AG04450 (cell line): ENCODE results near the gene TEDDM1. TPM values are rescaled to one million over a fixed set of nuclear protein-coding genes. Genes with fewer than 3 reads are reported as not detected.

Source experiments
- CTCF ChIA-PET: fragments of 300-600, 350-600 bp; formaldehyde crosslinking; extraction: SDS; loops from one replicate; lab custom pipeline; 2022; ENCODE audit warnings: antibody characterized with exemption, inconsistent platforms; lab: Charles Lee
- POLR2A ChIA-PET: fragments of 350-600 bp; formaldehyde crosslinking; extraction: SDS; loops from one replicate; lab custom pipeline; 2021; ENCODE audit warnings: antibody characterized with exemption, inconsistent platforms; lab: Yijun Ruan, JAX
- DNase-seq: peaks from one replicate; pipeline ENCODE4 v3.0.0-alpha.2; 2011; ENCODE audit warnings: low read depth, low spot score
- H3K27ac ChIP-seq: one replicate; pipeline ENCODE4 v1.5.1; 2012; ENCODE audit warnings: low read depth, low read length, control low read depth
- H3K27me3 ChIP-seq: one replicate; pipeline ENCODE4 v1.6.0; 2012; ENCODE audit warnings: low read length; ENCODE audit not compliant: control insufficient read depth, insufficient read depth
- H3K4me3 ChIP-seq: 2 replicates; pipeline ENCODE4 v1.5.1; 2011; ENCODE audit warnings: mild to moderate bottlenecking, low read depth, low read length, control low read depth
- H3K9me3 ChIP-seq: 2 replicates; pipeline ENCODE4 v1.5.1; 2012; ENCODE audit warnings: low read length; ENCODE audit not compliant: control insufficient read depth, insufficient read depth
- polyA plus RNA-seq: library from polyadenylated mRNA; depleted of rRNA; stranded (reverse); fragments of >200 nt; gene quantifications from 2 replicates; pipeline ENCODE4 v1.2.3, GENCODE V29; 2011
- TF ChIP-seq, protein P1 (sequence below): IDR thresholded peaks from 2 replicates; pipeline ENCODE4 v1.5.1; 2011; ENCODE audit warnings: low read depth, low read length, control low read depth, inconsistent platforms

The TEDDM1 gene
- polyA plus RNA-seq, 1 experiment: not detected

GRCh38 chr1:182391362-182392049 is 9.0 kb downstream of the TEDDM1 start, which contains the start of gene GLUL:
Gene GLUL (minus strand): TSS chr1:182391790. CDS start chr1:182388737, 3,053 bp downstream.
- H3K4me3 ChIP-seq: peak within 1 kb of the TSS; percentile 78
- no peaks in the 10 kb centered on the region for H3K27me3 ChIP-seq
- ChIA-PET CTCF (interaction anchor here (1.0 to 12.0 kb wide), 2 partner anchors 11 to 247 kb away, joined by 3 to 536 read pairs; no protein-coding TSS in a partner anchor), POLR2A (interaction anchor here (0.5 to 1.9 kb wide), 16 partner anchors 10 to 1389 kb away, joined by 3 to 17 read pairs (median 4); partner anchors contain the start of gene TEDDM1)
- TF ChIP-seq, protein P1, sequence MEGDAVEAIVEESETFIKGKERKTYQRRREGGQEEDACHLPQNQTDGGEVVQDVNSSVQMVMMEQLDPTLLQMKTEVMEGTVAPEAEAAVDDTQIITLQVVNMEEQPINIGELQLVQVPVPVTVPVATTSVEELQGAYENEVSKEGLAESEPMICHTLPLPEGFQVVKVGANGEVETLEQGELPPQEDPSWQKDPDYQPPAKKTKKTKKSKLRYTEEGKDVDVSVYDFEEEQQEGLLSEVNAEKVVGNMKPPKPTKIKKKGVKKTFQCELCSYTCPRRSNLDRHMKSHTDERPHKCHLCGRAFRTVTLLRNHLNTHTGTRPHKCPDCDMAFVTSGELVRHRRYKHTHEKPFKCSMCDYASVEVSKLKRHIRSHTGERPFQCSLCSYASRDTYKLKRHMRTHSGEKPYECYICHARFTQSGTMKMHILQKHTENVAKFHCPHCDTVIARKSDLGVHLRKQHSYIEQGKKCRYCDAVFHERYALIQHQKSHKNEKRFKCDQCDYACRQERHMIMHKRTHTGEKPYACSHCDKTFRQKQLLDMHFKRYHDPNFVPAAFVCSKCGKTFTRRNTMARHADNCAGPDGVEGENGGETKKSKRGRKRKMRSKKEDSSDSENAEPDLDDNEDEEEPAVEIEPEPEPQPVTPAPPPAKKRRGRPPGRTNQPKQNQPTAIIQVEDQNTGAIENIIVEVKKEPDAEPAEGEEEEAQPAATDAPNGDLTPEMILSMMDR: 0 out of 2 replicates have a peak, but pooled peaks have one; percentile 11
- H3K27ac ChIP-seq: peak within 1 kb of the TSS; percentile 87
- H3K9me3 ChIP-seq: no peaks in the 10 kb centered on the region; the same call in 1 of the 2 replicates
- peak; percentile 77 for DNase-seq

DNA sequence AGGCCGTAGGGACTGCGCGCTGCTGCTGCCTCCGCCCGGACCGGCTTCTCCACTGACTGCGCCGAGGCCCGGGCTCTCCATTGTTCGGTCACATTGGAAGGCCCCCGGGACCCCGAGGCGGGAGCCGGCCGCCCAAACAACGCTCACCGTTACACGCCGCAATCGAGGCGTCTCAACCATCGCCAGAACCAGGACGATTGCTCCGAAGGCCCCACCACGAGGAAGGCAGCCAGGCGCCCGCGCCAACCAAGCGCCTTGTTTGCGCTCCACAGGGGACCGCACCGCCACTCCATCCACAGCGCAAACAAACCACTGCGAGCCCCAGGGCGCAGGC is 9.5 kb downstream of the TEDDM1 start:
- POLR2A ChIA-PET: interaction anchor here (1.9 kb wide), 1 partner anchor 10 kb away, joined by 6 read pairs; the partner anchor contains the start of gene TEDDM1

GRCh38 chr1:182389619-182390047 is 10.8 kb downstream of the TEDDM1 start:
- H3K9me3 ChIP-seq: no peaks in the 10 kb centered on the region; the same call in 1 of the 2 replicates
- CTCF ChIA-PET: interaction anchor here (0.7 to 4.7 kb wide), 2 partner anchors 12 to 246 kb away, joined by 3 to 32 read pairs; no protein-coding TSS in a partner anchor

More for the DNA sequence above, 9.5 kb downstream of the TEDDM1 start:
- CTCF ChIA-PET: interaction anchor here (4.7 kb wide), 1 partner anchor 247 kb away, joined by 32 read pairs; no protein-coding TSS in a partner anchor
- H3K4me3 ChIP-seq: peak overlapping the region; percentile 78
- DNase-seq: no peak
- H3K27ac ChIP-seq: peak overlapping the region; percentile 87
- no peaks in the 10 kb centered on the region; the same call in 1 of the 2 replicates for H3K9me3 ChIP-seq
- TF ChIP-seq, protein P1: no peak
- H3K27me3 ChIP-seq: no peaks in the 10 kb centered on the region

DNA sequence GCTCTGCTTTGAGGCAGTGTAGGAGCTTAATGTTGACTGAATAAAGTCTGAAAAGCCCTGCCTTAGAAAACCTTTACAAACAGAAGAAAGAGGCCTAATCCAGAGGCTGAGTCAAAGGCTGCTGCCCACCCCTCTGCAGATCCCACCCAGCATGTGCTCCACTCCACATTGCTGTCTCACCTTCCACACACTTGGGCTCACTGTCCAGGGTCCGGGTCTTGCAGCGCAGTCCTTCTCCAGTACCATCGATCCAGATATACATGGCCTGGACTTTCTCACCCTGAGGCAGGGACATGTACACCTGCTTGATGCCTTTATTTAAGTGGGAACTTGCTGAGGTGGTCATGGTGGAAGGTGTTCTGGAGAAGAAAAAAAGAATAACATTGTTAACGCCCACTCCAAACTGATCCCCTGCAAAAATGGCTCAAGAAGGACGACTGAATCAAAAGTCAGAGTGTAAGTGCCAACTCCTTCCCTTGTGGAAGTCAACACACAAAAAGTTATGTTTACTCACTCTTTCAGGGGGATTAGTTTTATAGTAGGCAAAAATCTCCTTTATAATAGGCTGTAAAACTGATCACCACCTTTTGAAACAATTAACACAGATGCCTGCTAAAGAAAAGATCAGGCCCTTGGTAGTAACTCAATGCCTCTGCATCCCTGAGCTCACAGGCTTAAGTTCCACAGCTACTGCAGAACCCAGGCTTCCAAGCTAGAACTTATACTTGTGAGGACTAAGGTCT is 11.9 kb downstream of the TEDDM1 start:
- POLR2A ChIA-PET: no interaction called here
- Histone ChIP-seq H3K9me3 (no peaks in the 10 kb centered on the region; the same call in 1 of the 2 replicates), H3K4me3 (peak overlapping the region; percentile 78), H3K27ac (no peak overlapping the region), H3K27me3 (no peaks in the 10 kb centered on the region)
- DNase-seq: no peak
- CTCF ChIA-PET: interaction anchor here (0.9 to 4.7 kb wide), 2 partner anchors 245 to 394 kb away, joined by 4 to 32 read pairs; no protein-coding TSS in a partner anchor
- TF ChIP-seq, protein P1: no peak

More at GRCh38 chr1:182389619-182390047, 10.8 kb downstream of the TEDDM1 start:
- H3K4me3 ChIP-seq: peak overlapping the region; percentile 78
- TF ChIP-seq, protein P1: no peak
- H3K27me3 ChIP-seq: no peaks in the 10 kb centered on the region
- no peak for DNase-seq
- no peak overlapping the region for H3K27ac ChIP-seq
- POLR2A ChIA-PET: no interaction called here
